Stimulated activated CD4-positive, alpha-beta T cell treated with anti-CD3 and anti-CD28 coated beads, Interleukin-15, amount 100 ng/mL, for 1 hour (primary cell): Measurements from ENCODE around the gene TBL1XR1.

ENCODE experiments used
- DNase-seq, 2 donors: peaks; one replicate each; pipeline ENCODE4 v3.0.0-alpha.2; 2020; ENCODE audit warnings: low read depth in 1 of 2, low spot score in 1 of 2

Gene TBL1XR1

DNA sequence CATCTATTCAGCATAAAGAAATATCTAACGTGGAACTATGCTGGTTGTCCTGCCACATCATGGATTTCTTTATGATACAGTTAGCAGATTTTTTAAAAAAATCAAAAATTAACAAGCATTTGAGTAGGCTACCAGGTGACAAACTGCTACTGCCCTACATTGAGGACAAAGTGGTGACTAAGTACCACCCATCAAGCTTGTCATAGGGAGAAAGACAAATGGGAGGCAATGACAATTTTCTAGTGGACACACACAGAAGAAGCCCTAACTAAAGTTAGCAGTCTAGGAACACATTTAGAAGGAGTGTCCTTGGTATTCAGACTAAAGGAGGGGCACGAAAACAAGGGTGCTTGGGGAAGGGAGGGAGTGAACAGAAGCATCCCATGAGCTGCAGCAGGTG lies 131.2 kb downstream of the TBL1XR1 start:
- DNase-seq: no peak

DNA sequence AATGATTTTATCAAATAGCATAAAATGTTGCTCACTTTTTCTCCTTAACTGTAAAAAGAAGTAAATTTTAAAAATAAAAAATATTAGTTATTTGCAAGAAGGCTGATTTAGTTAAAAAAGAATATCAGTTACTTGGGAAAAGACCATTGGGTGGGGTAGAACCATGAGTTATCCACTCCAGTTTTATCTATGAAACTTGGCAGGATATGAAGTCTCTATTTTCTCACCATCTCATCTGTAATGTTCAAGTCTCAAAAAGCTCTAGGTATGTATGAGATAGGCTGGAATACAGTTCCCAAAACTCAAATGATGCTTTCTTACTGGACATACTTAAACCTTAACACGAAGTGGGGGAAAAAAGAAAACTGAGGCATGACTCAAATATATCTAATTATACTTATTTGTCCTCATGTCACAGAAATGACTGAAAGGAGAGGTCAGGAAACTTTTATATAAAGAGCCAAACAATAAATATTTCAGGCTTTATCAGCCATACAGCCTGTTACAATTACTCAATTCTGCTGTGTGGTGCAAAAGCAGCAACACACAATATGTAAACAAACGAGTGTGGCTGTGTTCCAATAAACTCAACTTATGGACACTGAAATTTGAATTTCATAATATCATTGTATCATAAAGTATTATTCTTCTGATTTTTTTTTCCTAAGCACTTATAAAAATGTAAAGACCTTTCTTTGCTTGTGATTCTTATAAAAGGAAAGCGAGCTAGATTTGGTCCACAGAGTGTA lies 131.8 kb downstream of the TBL1XR1 start:
- no peak for DNase-seq

DNA sequence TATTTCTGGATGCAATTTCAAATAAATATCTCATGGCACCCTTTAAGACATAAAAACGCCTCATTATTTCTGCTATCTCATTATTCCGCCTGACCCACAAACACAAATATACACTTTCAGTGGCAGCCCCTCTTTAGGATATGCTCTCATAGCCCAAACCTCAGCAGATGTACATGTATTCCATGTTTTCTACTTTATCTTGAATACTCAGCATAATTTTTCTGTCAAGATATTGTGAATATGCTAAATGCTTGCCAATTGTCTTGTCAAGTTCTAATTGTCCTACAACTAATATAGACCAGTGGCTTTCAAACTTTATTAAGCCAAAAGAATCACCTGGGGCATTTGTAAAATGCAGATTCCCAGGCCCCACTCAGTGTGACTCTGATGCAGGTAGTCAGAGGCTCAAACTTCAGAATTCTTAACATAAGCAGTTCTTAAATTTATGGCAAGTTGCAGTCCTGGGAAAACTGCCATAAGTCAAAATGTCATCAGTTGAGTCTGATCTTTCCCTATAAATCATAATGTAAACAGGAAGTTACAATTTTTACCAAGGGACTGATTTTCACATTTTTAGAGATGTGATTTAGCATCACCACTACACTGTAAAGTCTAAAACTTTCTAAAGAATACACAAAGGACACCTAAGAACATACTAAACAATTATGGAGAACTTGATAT lies 135.1 kb downstream of the TBL1XR1 start:
- DNase-seq: no peak

DNA sequence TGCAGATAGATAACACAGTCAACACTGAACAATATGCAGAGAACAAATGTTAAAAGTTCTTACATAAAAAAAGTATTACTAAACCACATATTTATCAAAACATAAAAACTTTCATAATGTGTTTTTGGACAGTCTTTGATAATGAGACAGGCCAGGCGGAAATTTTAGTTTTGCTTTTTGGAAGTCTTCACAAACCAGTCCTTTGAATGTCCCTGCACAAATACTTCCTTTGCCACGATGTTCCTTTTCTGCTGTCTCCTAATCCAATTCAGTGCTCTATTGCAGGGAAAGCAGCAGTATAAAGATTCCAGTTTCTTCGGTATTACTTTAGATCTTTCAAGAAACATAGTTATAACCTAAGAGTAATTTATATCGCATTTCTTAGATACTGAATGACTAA lies 135.9 kb downstream of the TBL1XR1 start:
- no peak for DNase-seq

GRCh38 chr3:177060492-177060891 lies 136.8 kb downstream of the TBL1XR1 start:
- DNase-seq: no peak

GRCh38 chr3:177058648-177059047 lies 138.6 kb downstream of the TBL1XR1 start:
- DNase-seq: no peak

DNA sequence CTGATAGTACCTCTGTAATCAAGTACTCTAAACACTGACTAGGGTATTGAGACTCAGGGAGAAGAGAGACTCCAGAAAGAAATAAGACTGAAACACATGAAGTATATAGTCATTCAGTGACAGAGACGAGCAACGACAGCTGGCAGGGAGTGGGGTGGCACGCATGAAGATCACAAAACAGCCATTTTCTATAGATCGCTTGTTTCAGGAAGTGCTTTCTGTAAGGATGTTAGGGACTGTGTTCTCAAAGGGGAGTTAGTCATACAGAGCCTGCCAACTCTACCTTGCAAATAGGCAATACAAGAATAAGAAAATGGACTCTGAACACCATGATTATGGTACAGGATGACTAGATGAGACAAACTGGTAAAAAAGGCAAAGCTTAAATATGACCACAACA lies 139.5 kb downstream of the TBL1XR1 start:
- DNase-seq: peak in 1 of 2 donors; percentile 16

GRCh38 chr3:177056927-177057326 lies 140.4 kb downstream of the TBL1XR1 start:
- no peak for DNase-seq

DNA sequence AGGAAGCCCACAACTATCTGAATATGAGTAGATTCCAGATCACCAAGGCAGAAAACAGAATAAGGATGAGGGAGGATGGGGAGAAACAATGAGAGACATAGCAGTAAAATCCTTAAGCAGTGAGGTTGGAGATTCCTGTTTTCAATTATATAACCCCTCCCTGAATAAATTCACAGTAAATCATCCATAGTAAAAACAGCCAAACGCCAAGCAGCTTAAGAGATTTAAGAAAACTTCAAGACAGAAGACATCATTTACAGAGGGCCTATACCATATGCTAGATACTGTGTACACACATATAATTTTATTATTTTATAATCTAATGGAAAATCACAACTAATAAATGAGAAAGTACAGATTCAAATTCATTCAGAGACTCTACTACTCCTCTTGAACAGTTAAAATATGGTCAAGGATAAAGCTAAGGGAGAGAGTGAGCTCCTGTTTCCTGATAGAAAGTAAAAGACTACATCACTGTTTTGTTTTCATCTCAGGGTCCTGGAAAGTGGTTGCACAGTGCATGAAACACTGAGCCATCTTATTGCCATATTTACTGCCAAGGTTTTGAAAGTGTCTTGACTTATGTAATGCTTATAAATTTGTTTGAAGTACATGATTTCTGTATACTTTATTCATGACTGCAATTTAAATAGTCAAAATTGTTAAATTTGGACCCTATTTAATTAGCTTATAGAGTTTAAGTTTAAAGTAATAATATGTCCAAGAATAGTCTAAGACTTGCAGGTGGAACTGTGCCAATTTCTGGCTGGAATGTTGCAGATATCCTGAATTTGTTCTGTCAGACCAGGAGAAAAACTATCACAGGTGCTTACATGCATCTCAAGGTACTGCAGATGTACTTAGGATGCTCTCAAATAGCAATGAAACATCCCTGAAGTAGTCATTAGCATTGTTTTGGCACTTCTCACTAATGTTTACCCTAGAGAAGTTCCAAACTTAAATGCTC lies 141.4 kb downstream of the TBL1XR1 start:
- no peak for DNase-seq

GRCh38 chr3:177053107-177053506 lies 144.2 kb downstream of the TBL1XR1 start:
- DNase-seq: no peak

DNA sequence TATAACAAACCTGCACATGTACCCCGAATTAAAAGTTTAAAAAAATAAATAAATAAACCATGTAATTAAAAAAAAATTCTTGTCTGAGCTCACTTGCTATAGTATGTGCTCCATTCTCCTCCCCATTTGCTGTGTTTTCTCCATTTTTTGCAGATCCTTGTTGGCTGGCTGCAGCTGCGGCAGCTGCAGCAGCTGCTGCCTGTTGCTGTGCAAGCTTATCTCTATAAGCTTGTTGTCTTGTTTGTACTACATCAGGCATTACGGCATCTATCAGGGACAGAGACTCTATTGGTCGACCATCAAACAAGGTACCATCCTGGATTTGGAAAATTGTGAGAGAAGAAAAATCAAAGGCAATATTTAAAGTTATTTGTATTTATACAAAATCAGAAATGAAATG lies 145.9 kb downstream of the TBL1XR1 start:
- DNase-seq: no peak

DNA sequence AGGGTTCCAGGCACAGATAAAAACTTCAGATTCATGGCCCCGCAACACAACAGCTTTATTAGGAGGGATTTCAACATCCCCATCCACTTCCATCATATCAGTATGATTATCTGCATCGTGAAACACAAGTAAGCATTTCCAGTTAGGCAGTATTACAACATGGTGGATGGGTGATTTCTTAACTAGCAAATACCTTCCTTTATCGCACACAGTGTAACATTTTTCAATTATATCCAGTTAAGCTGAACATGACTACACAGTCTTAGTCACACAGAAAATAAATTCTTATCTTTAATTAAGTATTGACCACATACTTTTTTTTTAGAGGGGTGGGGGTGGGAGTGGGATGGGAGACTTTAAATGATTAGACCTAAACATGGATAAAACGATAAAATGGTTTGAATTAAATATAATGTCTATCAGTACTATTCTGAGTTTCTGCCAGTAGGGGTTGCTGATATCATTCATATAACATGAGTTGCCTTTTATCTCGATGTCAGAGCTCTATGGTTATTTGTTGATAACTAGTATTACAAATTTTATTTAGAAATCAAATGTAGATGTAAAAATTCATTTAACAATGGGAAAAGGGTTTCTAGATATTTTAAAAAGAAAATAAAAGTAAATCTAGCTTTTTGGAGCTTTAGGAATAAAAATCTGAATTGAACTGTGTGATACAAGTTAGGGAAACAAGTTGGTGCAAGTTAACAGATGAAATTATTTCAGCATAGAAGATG lies 146.6 kb downstream of the TBL1XR1 start:
- no peak for DNase-seq

DNA sequence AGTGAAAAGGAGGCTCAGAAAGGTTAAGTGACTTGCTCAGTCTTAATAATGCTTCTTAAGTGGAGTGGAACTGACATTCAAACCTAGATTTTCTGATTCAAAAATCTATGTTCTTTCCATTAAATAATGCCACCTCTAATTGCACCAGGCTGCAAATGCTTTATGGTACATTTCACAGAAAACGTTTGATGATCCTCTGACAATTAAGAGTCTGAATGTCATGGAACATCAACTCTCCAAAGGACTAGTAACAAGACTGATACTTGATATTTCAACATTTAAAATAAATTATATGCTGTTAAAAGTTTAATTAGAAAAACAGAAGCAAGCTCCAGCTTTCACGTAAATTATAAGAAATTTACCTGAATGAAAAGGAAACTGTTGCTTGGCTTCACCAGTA lies 151.5 kb downstream of the TBL1XR1 start:
- no peak for DNase-seq

- no peak for DNase-seq
These were observed 152.1 kb downstream of the TBL1XR1 start for GRCh38 chr3:177045222-177045621.

DNA sequence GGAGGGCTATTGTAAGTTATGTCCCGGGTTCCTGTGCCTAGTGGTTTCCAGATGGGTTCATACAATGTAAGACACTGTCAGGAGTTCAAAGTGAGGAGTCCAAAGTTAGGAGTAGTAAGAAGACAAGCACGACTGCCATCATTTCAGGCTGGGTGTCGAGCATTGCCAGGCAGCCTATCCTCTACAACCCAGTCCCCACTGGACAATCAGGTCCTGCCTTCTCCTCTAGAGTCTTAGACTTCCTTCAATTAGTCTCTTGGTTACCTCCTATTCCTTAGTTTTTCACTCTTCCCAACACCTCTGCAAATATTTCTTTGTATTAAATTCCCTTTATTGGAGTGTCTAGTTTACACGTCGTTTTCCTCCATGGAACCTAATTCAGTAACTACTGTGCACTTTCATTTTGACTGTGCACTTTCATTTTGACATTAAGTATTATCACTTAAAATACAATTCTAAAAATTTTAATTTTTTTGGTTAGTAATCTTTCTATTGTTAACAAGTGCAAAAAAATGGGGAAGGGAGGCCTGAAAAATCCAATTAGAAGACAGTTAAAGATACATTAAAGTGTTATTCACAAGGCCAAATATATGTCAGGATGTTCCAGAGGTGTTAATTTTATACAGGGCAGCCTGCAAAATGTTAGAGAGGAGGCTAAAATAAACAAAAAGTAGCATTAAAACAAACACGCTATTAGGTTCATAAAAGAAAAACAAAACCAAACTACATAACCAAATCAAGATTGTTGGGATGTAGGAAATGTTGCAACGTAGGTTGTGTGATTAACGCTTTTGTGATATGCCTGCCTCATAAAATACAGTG lies 155.3 kb downstream of the TBL1XR1 start:
- no peak for DNase-seq

GRCh38 chr3:177041021-177041729 lies 156.1 kb downstream of the TBL1XR1 start:
- no peak for DNase-seq

DNA sequence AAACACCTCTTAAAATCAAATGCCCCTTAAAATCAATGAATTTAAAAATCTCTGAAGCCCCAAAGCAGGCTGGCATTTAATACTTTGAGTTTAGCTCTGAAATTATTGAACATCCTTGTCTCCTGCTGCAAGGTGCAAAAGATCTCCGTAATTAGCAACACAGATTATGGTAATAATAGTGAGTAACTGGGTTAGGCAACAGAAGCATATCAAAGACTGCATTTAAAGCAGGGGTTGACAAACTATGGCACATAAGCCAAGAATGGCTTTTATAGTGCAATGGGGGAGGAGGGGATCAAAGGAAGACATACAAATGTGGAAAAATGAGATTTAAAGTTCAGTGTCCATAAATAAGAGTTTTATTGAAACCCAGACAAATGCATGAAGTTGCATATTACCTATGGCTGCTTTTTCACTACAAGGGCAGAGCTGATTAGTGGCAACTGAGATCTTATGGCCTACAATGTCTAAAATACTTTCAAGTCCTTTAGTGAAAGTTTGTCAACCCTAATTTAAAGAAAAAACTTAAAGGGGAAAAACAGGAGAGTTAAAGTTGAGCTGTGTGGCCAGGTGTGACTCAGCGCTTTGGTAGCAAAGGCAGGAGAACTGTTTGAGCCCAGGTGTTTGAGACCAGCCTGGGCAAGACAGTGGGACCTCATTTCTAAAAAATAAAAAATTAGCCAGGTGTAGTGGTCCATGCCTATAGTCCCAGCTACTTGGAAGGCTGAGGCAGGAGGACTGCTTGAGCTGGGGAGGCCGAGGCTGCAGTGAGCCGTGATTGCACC lies 157.6 kb downstream of the TBL1XR1 start:
- no peak for DNase-seq

GRCh38 chr3:177037241-177037640 lies 160.0 kb downstream of the TBL1XR1 start:
- no peak for DNase-seq

GRCh38 chr3:177035676-177036075 lies 161.6 kb downstream of the TBL1XR1 start:
- DNase-seq: no peak
